ENCODE data around the gene SLC4A1AP. TPM values are rescaled to one million over a fixed set of nuclear protein-coding genes. Genes with fewer than 3 reads are reported as not detected.

Gene SLC4A1AP
- total and polyA plus RNA-seq, 10 of the 15 experiments (the other 5 are each of a cell fraction or from before 2014, with no cell fraction given): 6.5 to 30.1 (median 21.5) TPM

GRCh38 chr2:27729614-27730013 is 65.9 kb downstream of the SLC4A1AP start (continued):
- TF ChIP-seq ZBTB11 (CRISPR knock-in tag; IDR thresholded peaks at IDR 0.05) (no peak), E2F4 (IDR thresholded peaks at IDR 0.05; ENCODE audit: low read depth, low read length) (no peak), NFXL1 (IDR thresholded peaks at IDR 0.05; ENCODE audit: borderline replicate concordance) (no peak)

- Histone ChIP-seq H3K36me3 (ENCODE audit: control insufficient read depth in 2 of 2, insufficient read depth in 2 of 2, low read length in 1 of 2) (no peaks in the 10 kb centered on the region), H2AFZ (ENCODE audit: control insufficient read depth, low read depth, low read length) (no peak overlapping the region), H3K9ac (ENCODE audit: control insufficient read depth, insufficient read depth, low read length) (no peak overlapping the region), H4K20me1 (ENCODE audit: control insufficient read depth, insufficient read depth) (no peaks in the 10 kb centered on the region), H3K27me3 (replicated peaks in 1 of 2; ENCODE audit: control insufficient read depth in 2 of 2, insufficient read depth in 2 of 2, low read length in 1 of 2) (peaks cover 0 to 3% of the 10 kb centered on the region in 2 experiments; a peak in 2 of 4 replicates), H3K79me2 (ENCODE audit: control insufficient read depth, insufficient read depth, low read length) (no peaks in the 10 kb centered on the region), H3K4me3 (no peak overlapping the region), H3K27ac (ENCODE audit: control insufficient read depth, insufficient read depth) (no peak overlapping the region), H3K4me1 (ENCODE audit: control insufficient read depth, insufficient read depth, low read length) (peaks cover 3% of the 10 kb centered on the region; the same call in 1 of the 2 replicates), H3K4me2 (ENCODE audit: control insufficient read depth, insufficient read depth) (no peak overlapping the region), H3K9me3 (replicated peaks; ENCODE audit: control insufficient read depth, insufficient read depth, low read length) (no peaks in the 10 kb centered on the region; the same call in 2 of the 3 replicates)
- ChIA-PET SMC1A (ENCODE audit: uncharacterized antibody, unreplicated experiment) (interaction anchor here (1.0 to 1.2 kb wide), 2 partner anchors 26 to 105 kb away, joined by 3 read pairs; no protein-coding TSS in a partner anchor), RAD21 (ENCODE audit: unreplicated experiment) (no interaction called here), POLR2A (no interaction called here), CTCF (interaction anchor here (1.4 kb wide), 1 partner anchor 47 kb away, joined by 6 read pairs; no protein-coding TSS in a partner anchor)
- FAIRE-seq: no peak
- TF ChIP-seq REST (IDR thresholded peaks at IDR 0.05; ENCODE audit: low read depth, low read length) (no peak), NFIC (IDR thresholded peaks at IDR 0.05; ENCODE audit: low read depth, low read length) (no peak), KLF5 (IDR thresholded peaks at IDR 0.05; ENCODE audit: partially characterized antibody) (no peak), SIX5 (IDR thresholded peaks at IDR 0.05; ENCODE audit: low read depth, low read length, severe bottlenecking) (no peak), POLR2AphosphoS2 (IDR thresholded peaks at IDR 0.05; ENCODE audit: low read depth, low read length) (no peak), RCOR1 (conservative IDR thresholded peaks at IDR 0.05; ENCODE audit: low read depth, low read length) (no peak), SUZ12 (IDR thresholded peaks at IDR 0.05; ENCODE audit: unreplicated experiment) (no peak), FOS (IDR thresholded peaks at IDR 0.05; ENCODE audit: borderline replicate concordance, extremely low read depth, insufficient read length) (no peak), HCFC1 (IDR thresholded peaks at IDR 0.05; ENCODE audit: low read length) (no peak)
- no peak for DNase-seq (ENCODE audit: low read depth, low spot score)
- no TSS peak for BruUV-seq (replicated peaks)
- intact Hi-C loops (cut with micrococcal nuclease; ENCODE audit: unreplicated experiment): no loop called here
- in situ Hi-C loops (cut with MboI): no loop called here
- no peak for ATAC-seq
- WGBS (ENCODE audit: insufficient coverage, insufficient replicate concordance, low lambda C conversion rate, missing lambda C conversion rate): 14% methylated on average over 3 of the region's 3 CpGs
These were observed 66.6 kb downstream of the SLC4A1AP start for GRCh38 chr2:27730261-27730662.
